ENCODE data around the gene SMC1B. TPM values are rescaled to one million over a fixed set of nuclear protein-coding genes. Genes with fewer than 3 reads are reported as not detected.

The SMC1B gene
- total and polyA plus RNA-seq, 2 experiments from 2014 or later: 0.10 TPM; not detected in 1

DNA sequence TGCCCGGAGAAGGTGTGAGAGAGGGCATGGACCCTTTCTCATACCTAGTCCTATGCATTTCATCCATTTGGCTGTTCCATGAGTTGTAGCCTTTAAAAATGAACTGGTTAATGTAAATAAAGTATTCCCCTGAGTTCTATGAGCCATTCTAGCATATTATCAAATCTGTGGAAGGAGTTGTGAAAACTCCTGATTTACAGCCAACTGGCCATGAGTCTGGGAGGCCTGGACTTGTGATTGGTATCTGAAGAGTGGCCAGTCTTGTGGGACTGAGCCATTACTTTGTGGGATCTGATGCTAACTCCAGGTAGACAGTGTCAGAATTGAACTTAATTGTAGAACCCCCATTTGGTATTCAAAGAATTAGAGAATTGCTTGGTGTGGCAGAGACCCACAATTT, 55.3 kb downstream of the SMC1B start:
- H3K36me3 Mint-ChIP-seq (ENCODE audit: low read depth): no peaks in the 10 kb centered on the region
- H3K27ac Mint-ChIP-seq: no peak overlapping the region
- no peak for TF ChIP-seq EZH2phosphoT487 (IDR thresholded peaks at IDR 0.05; ENCODE audit: unreplicated experiment)
- TF ChIP-seq EZH2 (IDR thresholded peaks at IDR 0.05; ENCODE audit: low read depth, unreplicated experiment): no peak
- TF ChIP-seq POLR2AphosphoS5 (IDR thresholded peaks at IDR 0.05; ENCODE audit: low read depth): no peak
- no peak for TF ChIP-seq STAT1 (IDR thresholded peaks at IDR 0.05; ENCODE audit: unreplicated experiment)
- no peak for TF ChIP-seq ZNF114 (CRISPR knock-in tag; IDR thresholded peaks at IDR 0.05)
- TF ChIP-seq JUNB (IDR thresholded peaks at IDR 0.05; ENCODE audit: unreplicated experiment): no peak
- TF ChIP-seq CREB1 (CRISPR knock-in tag; IDR thresholded peaks at IDR 0.05; ENCODE audit: low read depth): no peak
- TF ChIP-seq, protein P1, sequence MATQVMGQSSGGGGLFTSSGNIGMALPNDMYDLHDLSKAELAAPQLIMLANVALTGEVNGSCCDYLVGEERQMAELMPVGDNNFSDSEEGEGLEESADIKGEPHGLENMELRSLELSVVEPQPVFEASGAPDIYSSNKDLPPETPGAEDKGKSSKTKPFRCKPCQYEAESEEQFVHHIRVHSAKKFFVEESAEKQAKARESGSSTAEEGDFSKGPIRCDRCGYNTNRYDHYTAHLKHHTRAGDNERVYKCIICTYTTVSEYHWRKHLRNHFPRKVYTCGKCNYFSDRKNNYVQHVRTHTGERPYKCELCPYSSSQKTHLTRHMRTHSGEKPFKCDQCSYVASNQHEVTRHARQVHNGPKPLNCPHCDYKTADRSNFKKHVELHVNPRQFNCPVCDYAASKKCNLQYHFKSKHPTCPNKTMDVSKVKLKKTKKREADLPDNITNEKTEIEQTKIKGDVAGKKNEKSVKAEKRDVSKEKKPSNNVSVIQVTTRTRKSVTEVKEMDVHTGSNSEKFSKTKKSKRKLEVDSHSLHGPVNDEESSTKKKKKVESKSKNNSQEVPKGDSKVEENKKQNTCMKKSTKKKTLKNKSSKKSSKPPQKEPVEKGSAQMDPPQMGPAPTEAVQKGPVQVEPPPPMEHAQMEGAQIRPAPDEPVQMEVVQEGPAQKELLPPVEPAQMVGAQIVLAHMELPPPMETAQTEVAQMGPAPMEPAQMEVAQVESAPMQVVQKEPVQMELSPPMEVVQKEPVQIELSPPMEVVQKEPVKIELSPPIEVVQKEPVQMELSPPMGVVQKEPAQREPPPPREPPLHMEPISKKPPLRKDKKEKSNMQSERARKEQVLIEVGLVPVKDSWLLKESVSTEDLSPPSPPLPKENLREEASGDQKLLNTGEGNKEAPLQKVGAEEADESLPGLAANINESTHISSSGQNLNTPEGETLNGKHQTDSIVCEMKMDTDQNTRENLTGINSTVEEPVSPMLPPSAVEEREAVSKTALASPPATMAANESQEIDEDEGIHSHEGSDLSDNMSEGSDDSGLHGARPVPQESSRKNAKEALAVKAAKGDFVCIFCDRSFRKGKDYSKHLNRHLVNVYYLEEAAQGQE (IDR thresholded peaks at IDR 0.05; ENCODE audit: unreplicated experiment): no peak
- TF ChIP-seq, protein P2, sequence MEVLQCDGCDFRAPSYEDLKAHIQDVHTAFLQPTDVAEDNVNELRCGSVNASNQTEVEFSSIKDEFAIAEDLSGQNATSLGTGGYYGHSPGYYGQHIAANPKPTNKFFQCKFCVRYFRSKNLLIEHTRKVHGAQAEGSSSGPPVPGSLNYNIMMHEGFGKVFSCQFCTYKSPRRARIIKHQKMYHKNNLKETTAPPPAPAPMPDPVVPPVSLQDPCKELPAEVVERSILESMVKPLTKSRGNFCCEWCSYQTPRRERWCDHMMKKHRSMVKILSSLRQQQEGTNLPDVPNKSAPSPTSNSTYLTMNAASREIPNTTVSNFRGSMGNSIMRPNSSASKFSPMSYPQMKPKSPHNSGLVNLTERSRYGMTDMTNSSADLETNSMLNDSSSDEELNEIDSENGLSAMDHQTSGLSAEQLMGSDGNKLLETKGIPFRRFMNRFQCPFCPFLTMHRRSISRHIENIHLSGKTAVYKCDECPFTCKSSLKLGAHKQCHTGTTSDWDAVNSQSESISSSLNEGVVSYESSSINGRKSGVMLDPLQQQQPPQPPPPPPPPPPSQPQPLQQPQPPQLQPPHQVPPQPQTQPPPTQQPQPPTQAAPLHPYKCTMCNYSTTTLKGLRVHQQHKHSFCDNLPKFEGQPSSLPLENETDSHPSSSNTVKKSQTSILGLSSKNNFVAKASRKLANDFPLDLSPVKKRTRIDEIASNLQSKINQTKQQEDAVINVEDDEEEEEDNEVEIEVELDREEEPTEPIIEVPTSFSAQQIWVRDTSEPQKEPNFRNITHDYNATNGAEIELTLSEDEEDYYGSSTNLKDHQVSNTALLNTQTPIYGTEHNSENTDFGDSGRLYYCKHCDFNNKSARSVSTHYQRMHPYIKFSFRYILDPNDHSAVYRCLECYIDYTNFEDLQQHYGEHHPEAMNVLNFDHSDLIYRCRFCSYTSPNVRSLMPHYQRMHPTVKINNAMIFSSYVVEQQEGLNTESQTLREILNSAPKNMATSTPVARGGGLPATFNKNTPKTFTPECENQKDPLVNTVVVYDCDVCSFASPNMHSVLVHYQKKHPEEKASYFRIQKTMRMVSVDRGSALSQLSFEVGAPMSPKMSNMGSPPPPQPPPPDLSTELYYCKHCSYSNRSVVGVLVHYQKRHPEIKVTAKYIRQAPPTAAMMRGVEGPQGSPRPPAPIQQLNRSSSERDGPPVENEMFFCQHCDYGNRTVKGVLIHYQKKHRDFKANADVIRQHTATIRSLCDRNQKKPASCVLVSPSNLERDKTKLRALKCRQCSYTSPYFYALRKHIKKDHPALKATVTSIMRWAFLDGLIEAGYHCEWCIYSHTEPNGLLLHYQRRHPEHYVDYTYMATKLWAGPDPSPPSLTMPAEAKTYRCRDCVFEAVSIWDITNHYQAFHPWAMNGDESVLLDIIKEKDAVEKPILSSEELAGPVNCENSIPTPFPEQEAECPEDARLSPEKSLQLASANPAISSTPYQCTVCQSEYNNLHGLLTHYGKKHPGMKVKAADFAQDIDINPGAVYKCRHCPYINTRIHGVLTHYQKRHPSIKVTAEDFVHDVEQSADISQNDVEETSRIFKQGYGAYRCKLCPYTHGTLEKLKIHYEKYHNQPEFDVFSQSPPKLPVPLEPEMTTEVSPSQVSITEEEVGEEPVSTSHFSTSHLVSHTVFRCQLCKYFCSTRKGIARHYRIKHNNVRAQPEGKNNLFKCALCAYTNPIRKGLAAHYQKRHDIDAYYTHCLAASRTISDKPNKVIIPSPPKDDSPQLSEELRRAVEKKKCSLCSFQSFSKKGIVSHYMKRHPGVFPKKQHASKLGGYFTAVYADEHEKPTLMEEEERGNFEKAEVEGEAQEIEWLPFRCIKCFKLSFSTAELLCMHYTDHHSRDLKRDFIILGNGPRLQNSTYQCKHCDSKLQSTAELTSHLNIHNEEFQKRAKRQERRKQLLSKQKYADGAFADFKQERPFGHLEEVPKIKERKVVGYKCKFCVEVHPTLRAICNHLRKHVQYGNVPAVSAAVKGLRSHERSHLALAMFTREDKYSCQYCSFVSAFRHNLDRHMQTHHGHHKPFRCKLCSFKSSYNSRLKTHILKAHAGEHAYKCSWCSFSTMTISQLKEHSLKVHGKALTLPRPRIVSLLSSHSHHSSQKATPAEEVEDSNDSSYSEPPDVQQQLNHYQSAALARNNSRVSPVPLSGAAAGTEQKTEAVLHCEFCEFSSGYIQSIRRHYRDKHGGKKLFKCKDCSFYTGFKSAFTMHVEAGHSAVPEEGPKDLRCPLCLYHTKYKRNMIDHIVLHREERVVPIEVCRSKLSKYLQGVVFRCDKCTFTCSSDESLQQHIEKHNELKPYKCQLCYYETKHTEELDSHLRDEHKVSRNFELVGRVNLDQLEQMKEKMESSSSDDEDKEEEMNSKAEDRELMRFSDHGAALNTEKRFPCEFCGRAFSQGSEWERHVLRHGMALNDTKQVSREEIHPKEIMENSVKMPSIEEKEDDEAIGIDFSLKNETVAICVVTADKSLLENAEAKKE (CRISPR knock-in tag; IDR thresholded peaks at IDR 0.05): no peak
- TF ChIP-seq, protein P3, sequence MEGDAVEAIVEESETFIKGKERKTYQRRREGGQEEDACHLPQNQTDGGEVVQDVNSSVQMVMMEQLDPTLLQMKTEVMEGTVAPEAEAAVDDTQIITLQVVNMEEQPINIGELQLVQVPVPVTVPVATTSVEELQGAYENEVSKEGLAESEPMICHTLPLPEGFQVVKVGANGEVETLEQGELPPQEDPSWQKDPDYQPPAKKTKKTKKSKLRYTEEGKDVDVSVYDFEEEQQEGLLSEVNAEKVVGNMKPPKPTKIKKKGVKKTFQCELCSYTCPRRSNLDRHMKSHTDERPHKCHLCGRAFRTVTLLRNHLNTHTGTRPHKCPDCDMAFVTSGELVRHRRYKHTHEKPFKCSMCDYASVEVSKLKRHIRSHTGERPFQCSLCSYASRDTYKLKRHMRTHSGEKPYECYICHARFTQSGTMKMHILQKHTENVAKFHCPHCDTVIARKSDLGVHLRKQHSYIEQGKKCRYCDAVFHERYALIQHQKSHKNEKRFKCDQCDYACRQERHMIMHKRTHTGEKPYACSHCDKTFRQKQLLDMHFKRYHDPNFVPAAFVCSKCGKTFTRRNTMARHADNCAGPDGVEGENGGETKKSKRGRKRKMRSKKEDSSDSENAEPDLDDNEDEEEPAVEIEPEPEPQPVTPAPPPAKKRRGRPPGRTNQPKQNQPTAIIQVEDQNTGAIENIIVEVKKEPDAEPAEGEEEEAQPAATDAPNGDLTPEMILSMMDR (conservative IDR thresholded peaks at IDR 0.05; ENCODE audit: low read depth in 2 of 2): no peak
- no peak for TF ChIP-seq NANOG (IDR thresholded peaks at IDR 0.05; ENCODE audit: borderline replicate concordance)
- no peak for TF ChIP-seq ZNF331 (CRISPR knock-in tag; IDR thresholded peaks at IDR 0.05; ENCODE audit: low read depth)
- TF ChIP-seq, protein P4, sequence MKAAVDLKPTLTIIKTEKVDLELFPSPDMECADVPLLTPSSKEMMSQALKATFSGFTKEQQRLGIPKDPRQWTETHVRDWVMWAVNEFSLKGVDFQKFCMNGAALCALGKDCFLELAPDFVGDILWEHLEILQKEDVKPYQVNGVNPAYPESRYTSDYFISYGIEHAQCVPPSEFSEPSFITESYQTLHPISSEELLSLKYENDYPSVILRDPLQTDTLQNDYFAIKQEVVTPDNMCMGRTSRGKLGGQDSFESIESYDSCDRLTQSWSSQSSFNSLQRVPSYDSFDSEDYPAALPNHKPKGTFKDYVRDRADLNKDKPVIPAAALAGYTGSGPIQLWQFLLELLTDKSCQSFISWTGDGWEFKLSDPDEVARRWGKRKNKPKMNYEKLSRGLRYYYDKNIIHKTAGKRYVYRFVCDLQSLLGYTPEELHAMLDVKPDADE (IDR thresholded peaks at IDR 0.05): no peak
- ATAC-seq (no peak), DNase-seq (ENCODE audit: low spot score) (no peak)
- Histone ChIP-seq H3K27ac (ENCODE audit: low read depth) (no peak overlapping the region), H3K27me3 (ENCODE audit: insufficient read depth) (no peaks in the 10 kb centered on the region), H3K36me3 (ENCODE audit: insufficient read depth) (no peaks in the 10 kb centered on the region), H2AFZ (no peak overlapping the region), H3K4me2 (no peak overlapping the region), H3K79me2 (replicated peaks; ENCODE audit: insufficient read depth) (no peaks in the 10 kb centered on the region), H4K20me1 (replicated peaks; ENCODE audit: insufficient read depth) (no peaks in the 10 kb centered on the region), H3K4me3 (no peak overlapping the region), H3K4me1 (ENCODE audit: insufficient read depth) (no peaks in the 10 kb centered on the region), H3K9me2 (ENCODE audit: insufficient read depth) (no peaks in the 10 kb centered on the region), H3F3A (replicated peaks; ENCODE audit: low read depth) (no peaks in the 10 kb centered on the region)
- no peaks in the 10 kb centered on the region for H3K9me3 Mint-ChIP-seq
- H3K4me3 Mint-ChIP-seq: no peak overlapping the region
- no peaks in the 10 kb centered on the region for H3K27me3 Mint-ChIP-seq (ENCODE audit: insufficient read depth, low read depth, poor library complexity)
- H3K4me1 Mint-ChIP-seq: no peaks in the 10 kb centered on the region
